ENCODE data around the gene SCAF1.
"Not testable (repeated sequence)": the region's sequence is repeated elsewhere in the genome, so short reads cannot be mapped to it uniquely, and the experiment has no call there.

SCAF1 gene

GRCh38 chr19:49614096-49614833 is 27.7 kb upstream of the SCAF1 start:
- peak; percentile 33 to 38 for DNase-seq

- no peak for DNase-seq
These were observed 26.1 kb upstream of the SCAF1 start for GRCh38 chr19:49615861-49616260.

GRCh38 chr19:49616532-49616931 is 25.5 kb upstream of the SCAF1 start:
- no peak for DNase-seq

GRCh38 chr19:49616945-49617344 is 25.1 kb upstream of the SCAF1 start:
- DNase-seq, result no peak

- DNase-seq, result not testable (repeated sequence)
These were observed 24.1 kb upstream of the SCAF1 start for GRCh38 chr19:49617860-49618259.

- DNase-seq, result no peak
These were observed 16.8 kb upstream of the SCAF1 start for GRCh38 chr19:49624967-49625910.

GRCh38 chr19:49626226-49626625 is 15.8 kb upstream of the SCAF1 start:
- no peak for DNase-seq

GRCh38 chr19:49629659-49630058 is 12.3 kb upstream of the SCAF1 start:
- no peak for DNase-seq

- DNase-seq, result no peak
These were observed 10.9 kb upstream of the SCAF1 start for GRCh38 chr19:49631014-49631588.

- no peak for DNase-seq
These were observed 10.3 kb upstream of the SCAF1 start for GRCh38 chr19:49631610-49632192.

GRCh38 chr19:49632576-49632975 is 9.4 kb upstream of the SCAF1 start:
- no peak for DNase-seq

- DNase-seq, result not testable (repeated sequence)
These were observed 8.7 kb upstream of the SCAF1 start for GRCh38 chr19:49633273-49633672.

- DNase-seq, result no peak
These were observed 6.3 kb upstream of the SCAF1 start for GRCh38 chr19:49635530-49636232.

GRCh38 chr19:49636233-49636932 is 5.6 kb upstream of the SCAF1 start:
- no peak for DNase-seq

- DNase-seq, result peak in 1 of 2 donors; percentile 7
These were observed 3.9 kb upstream of the SCAF1 start for GRCh38 chr19:49637821-49638738.

GRCh38 chr19:49639401-49640112 is 2.5 kb upstream of the SCAF1 start:
- DNase-seq, result no peak

- DNase-seq, result peak; percentile 94 to 100
These were observed 1.7 kb upstream of the SCAF1 start, which contains the start of gene RRAS for GRCh38 chr19:49640113-49640898. TSS of gene RRAS (minus strand) at chr19:49640143. CDS start at chr19:49640098, 45 bp downstream.

GRCh38 chr19:49642492-49643035 is 555 bp downstream of the SCAF1 start:
- DNase-seq, result peak in 1 of 2 donors; percentile 2

GRCh38 chr19:49643466-49643865 is 1.5 kb downstream of the SCAF1 start:
- no peak for DNase-seq
